AG08396 (cell line): ENCODE data around the gene PPP2R2C.

Source experiments
- DNase-seq: peaks from one replicate; pipeline ENCODE4 v3.0.0; 2012; ENCODE audit warnings: low spot score, mixed read lengths

The PPP2R2C gene

DNA sequence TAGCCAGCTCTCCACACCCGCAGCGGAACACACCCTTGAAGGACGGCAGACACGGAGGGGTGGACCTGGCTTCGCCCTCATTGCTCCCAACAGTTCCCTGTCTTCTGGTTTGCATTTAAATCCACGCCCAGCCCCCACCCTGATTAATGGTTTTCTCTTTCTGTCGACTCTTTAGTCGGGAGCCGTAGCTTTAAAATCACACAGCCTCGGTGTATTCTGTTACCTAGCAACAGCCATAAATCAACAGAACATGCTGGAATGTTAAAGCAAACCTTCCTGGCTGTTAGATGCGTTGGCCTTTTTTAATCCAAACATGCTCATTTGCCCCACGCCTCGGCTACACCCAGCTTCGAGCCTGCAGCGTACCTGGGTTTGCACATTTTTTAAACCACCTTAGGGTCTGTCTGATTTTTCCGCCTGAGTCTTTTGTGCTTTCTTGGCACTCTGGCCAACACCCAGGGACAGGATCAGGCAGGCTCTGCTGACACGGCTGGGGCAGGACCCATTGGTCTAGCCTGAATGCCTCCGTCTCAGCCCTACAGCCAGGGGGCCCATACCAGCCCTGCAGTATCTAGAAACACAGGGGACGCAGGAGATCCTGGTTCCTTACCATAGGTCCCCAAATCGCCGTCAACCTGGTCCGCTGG is 21.4 kb upstream of the PPP2R2C start:
- DNase-seq: no peak

GRCh38 chr4:6492861-6493657 is 20.6 kb upstream of the PPP2R2C start:
- DNase-seq: no peak

- DNase-seq: no peak
These were observed 19.7 kb upstream of the PPP2R2C start for GRCh38 chr4:6492027-6492590.

DNA sequence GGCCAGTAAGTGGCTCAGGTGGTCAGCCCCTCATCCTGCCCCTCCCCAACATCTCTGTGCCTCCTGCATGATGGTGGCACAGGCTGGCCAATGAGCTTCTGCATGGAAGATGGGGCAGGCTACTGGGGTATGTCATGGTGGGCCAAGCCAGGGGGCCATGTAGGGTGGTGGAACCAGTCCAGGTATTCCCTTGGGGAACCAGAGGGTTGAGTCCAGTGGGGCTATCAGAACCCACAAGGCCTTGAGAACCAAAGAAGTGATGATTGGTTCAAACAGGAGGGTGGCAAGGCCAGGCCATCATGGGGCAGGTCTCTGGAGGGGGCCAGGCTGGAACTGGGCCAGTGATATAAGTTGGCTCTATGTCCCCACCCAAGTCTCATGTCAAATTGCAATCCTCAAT is 18.8 kb upstream of the PPP2R2C start:
- DNase-seq: no peak

GRCh38 chr4:6489927-6490326 is 17.5 kb upstream of the PPP2R2C start:
- no peak for DNase-seq

DNA sequence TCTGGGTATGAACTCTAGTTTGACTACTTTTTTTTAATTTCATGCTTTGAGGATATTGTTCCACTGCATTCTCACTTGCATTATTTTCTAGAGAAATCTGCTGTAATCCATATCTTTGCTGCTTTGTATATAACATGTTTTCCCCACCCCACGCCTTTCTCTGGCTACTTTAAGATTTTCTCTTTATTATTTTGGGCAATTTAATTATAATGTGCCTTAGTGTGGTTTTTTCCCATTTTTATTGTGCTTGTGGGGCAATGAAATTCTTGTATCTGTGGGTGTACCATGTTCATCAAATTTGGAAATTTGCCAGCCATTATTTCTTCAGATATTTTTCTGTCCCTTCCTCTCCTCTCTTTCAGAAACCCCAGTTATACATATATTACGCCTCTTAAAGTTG is 15.1 kb upstream of the PPP2R2C start:
- DNase-seq: no peak

GRCh38 chr4:6480534-6481088 is 8.2 kb upstream of the PPP2R2C start:
- DNase-seq: no peak

DNA sequence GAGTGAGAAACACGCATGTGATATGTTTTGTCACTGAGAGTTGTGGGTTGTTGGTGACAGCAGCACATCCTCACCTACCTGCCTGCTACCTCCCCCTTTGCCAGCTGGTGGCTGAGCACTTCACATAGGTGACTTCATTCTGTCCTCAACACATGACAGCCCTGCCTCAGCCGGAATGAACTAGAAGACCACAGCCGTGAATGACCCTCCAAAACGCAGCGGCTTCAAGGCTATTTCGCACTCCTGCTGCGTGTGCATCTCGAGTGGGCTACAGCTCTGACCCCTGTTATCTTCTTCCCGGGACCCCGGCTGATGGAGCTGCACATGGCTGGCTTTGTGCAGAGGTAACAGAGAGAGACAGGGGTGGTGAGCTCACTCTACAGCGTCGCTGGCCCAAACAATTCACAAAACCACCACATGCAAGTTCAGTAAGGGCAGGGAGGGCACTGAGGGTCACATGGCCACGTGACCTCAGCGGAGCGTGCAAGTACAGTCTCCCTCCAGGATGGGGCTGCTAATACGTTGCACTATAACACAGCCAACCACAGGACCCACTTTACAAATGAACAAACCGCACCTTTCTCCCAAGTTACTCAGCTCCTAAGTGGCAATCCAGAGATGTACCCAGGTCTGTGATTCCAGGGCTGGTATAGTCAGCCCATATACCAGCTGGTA is 6.3 kb upstream of the PPP2R2C start:
- no peak for DNase-seq

DNA sequence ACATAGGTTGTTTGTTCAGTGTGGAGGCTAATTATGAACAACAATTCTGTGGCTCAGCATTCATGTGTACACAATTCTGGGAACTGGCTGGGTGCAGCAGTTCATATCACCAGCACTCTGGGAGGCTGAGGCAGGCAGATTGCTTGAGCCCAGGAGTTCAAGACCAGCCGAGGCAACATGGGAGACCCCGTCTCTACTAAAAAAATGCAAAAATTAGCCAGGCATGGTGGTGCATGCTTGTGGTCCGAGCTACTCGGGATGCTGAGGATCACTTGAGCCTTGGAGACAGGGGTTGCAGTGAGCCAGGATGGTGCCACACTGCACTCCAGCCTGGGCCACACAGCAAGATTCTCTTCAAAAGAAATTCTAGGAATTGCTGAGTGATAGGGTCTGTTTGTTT is 4.5 kb upstream of the PPP2R2C start:
- DNase-seq: no peak

GRCh38 chr4:6475492-6476020 is 3.1 kb upstream of the PPP2R2C start:
- no peak for DNase-seq

- DNase-seq: no peak
These were observed 2.5 kb upstream of the PPP2R2C start for GRCh38 chr4:6474705-6475457.

- no peak for DNase-seq
These were observed 1.7 kb upstream of the PPP2R2C start for GRCh38 chr4:6474053-6474568.

DNA sequence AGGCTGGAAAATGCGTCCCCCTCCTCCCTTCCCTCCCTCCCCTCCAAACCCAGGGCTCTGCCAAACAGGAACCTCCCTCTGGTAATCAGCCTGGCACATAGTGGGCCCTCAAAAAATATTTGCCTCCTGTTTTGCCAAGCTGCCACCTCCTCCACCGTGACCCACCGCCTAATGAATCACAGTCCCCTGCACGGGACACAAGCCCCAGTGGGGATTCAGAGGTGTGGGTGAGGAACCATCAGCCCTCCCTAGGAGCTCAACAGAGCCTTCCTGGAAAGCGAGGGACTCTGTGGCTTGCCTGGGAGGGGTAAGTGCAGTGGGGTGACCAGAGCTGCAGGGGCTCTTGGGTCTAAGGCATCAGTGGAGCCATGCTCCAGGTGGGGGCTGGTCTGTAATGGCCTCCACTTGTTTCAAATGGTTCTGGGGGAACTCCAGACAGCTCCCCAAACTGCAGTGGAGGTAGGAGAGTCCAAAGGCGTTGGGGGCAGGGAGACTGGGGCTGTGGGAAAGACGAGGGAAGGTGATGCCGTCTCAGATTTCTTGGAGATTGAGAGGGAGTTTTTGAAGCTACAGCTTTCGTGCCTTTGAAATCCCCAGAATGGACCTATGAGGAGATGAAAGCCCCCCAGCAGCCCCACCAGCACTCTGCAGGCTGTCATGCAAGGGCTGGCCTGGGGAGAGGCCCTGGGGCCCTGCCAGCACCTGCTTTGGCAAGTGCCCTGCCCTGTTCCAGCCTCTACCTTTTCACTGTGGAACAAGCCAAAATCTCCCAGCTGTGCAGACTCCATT is 1.0 kb upstream of the PPP2R2C start:
- DNase-seq: no peak

DNA sequence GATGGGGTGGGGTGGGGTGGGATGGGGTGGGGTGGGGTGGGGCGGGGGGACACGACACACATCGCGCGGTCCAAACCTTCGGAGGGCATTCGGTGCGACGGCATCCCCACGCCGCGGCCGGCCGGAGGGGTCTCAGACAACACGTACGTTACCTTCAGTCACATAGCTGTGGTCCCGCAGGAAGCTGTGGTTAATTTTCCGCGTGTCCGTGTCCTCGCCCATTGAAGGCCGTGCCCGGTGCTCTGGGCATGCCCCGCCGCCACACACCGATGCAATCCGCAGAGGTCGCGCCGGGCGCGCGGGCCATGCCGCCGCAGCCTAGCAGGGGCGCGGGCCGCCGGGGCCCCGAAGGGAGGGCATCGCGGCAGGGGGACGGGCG is 417 bp downstream of the PPP2R2C start:
- no peak for DNase-seq

- no peak for DNase-seq
These were observed 957 bp downstream of the PPP2R2C start for GRCh38 chr4:6471307-6472007.

GRCh38 chr4:6470502-6471306 is 1.7 kb downstream of the PPP2R2C start:
- peak; percentile 73 for DNase-seq

- DNase-seq: no peak
These were observed 2.4 kb downstream of the PPP2R2C start for GRCh38 chr4:6469898-6470501.

- no peak for DNase-seq
These were observed 3.3 kb downstream of the PPP2R2C start for GRCh38 chr4:6469144-6469543.

- DNase-seq: no peak
These were observed 4.0 kb downstream of the PPP2R2C start for GRCh38 chr4:6468376-6468775.
